ENCODE results near the gene UBL7.

- no peak for TF ChIP-seq CTCF (conservative IDR thresholded peaks at IDR 0.05)
- TF ChIP-seq ZFX (IDR thresholded peaks at IDR 0.05): no peak
These were observed 38.1 kb downstream of the UBL7 start for GRCh38 chr15:74422652-74423430.
